ENCODE measurements around the gene CACNA1E.

CACNA1E gene

GRCh38 chr1:181718034-181718433 lies 234.7 kb downstream of the CACNA1E start:
- no peak for TF ChIP-seq CTCF (conservative IDR thresholded peaks at IDR 0.05; ENCODE audit: low read depth, low read length)
- no peak for DNase-seq (ENCODE audit: low read depth)

GRCh38 chr1:181726320-181727012 lies 243.1 kb downstream of the CACNA1E start:
- no peak for DNase-seq (ENCODE audit: low read depth)
- TF ChIP-seq CTCF (conservative IDR thresholded peaks at IDR 0.05; ENCODE audit: low read depth, low read length): no peak
- no peak overlapping the region for H3K4me3 ChIP-seq (ENCODE audit: low read length)

More at GRCh38 chr1:181718034-181718433, 234.7 kb downstream of the CACNA1E start:
- no peak overlapping the region for H3K4me3 ChIP-seq (ENCODE audit: low read length)

- no peak for TF ChIP-seq CTCF (conservative IDR thresholded peaks at IDR 0.05; ENCODE audit: low read depth, low read length)
- H3K4me3 ChIP-seq (ENCODE audit: low read length): no peak overlapping the region
- DNase-seq (ENCODE audit: low read depth): no peak
Observed at GRCh38 chr1:181730606-181731005, 247.3 kb downstream of the CACNA1E start.

- no peak overlapping the region for H3K4me3 ChIP-seq (ENCODE audit: low read length)
- no peak for TF ChIP-seq CTCF (conservative IDR thresholded peaks at IDR 0.05; ENCODE audit: low read depth, low read length)
- DNase-seq (ENCODE audit: low read depth): no peak
Observed at GRCh38 chr1:181732218-181732990, 249.1 kb downstream of the CACNA1E start.

GRCh38 chr1:181733486-181733885 lies 250.2 kb downstream of the CACNA1E start:
- no peak for TF ChIP-seq CTCF (conservative IDR thresholded peaks at IDR 0.05; ENCODE audit: low read depth, low read length)
- no peak overlapping the region for H3K4me3 ChIP-seq (ENCODE audit: low read length)
- no peak for DNase-seq (ENCODE audit: low read depth)

GRCh38 chr1:181737056-181737455 lies 253.7 kb downstream of the CACNA1E start:
- no peak for DNase-seq (ENCODE audit: low read depth)
- no peak for TF ChIP-seq CTCF (conservative IDR thresholded peaks at IDR 0.05; ENCODE audit: low read depth, low read length)
- no peak overlapping the region for H3K4me3 ChIP-seq (ENCODE audit: low read length)

GRCh38 chr1:181739214-181739613 lies 255.9 kb downstream of the CACNA1E start:
- TF ChIP-seq CTCF (conservative IDR thresholded peaks at IDR 0.05; ENCODE audit: low read depth, low read length): no peak
- no peak for DNase-seq (ENCODE audit: low read depth)
- no peak overlapping the region for H3K4me3 ChIP-seq (ENCODE audit: low read length)

Data from retinal pigment epithelial cell (primary cell).